Esophagus muscularis mucosa (tissue), 3 donors: ENCODE measurements around the gene NT5DC3.

Source experiments
- POLR2A ChIP-seq: fragments of 450-650 bp; IDR thresholded peaks from one replicate; pipeline ENCODE4 v1.6.1; 2017; ENCODE audit warnings: antibody characterized with exemption, moderate library complexity, mild to moderate bottlenecking, low read depth
- TF ChIP-seq, protein P1 (sequence below), 3 experiments: fragments of 200-600 bp in 2 of 3; fragments of 450-650 bp in 1 of 3; sonication (generic) in 2 of 3; IDR thresholded peaks; one replicate each; pipeline ENCODE4 v1.5.1; 2017 to 2019; ENCODE audit warnings: antibody characterized with exemption in 3 of 3, mild to moderate bottlenecking in 2 of 3, moderate library complexity in 1 of 3

DNA sequence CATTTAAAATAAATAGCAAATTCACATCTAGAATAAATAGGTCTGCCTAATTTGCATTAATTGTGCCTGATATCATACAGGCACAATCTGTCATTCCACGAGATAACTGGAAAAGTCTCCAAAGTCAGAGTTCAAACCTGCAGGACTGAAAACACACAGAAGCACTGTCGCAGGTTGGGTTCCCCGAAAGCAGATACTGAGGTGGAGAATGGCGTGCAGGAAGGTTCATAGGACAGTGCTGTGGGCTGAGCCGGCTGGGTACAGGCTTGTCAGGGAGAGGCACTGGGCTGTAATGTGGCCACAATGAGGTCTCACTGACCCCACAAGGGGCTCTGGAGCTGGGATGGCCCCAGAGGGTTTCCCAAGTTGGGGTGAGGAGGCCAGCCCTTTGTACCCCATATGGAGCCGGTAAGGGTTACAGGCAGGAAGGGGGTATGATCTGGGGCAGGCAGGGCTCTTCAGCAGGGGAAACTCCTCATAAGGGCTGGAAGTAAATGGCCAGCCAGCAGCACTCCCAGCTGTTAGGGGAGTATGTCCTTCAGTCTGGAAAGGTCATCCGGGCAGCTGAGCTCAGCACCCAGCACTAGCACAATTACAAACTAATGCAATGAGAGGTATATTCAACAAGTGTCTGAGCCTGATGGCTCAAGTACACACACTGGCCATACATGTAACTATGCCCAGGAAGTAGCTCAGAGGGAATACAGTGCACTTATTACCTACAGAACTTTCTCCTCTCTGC is 68.5 kb downstream of the NT5DC3 start:
- TF ChIP-seq, protein P1, sequence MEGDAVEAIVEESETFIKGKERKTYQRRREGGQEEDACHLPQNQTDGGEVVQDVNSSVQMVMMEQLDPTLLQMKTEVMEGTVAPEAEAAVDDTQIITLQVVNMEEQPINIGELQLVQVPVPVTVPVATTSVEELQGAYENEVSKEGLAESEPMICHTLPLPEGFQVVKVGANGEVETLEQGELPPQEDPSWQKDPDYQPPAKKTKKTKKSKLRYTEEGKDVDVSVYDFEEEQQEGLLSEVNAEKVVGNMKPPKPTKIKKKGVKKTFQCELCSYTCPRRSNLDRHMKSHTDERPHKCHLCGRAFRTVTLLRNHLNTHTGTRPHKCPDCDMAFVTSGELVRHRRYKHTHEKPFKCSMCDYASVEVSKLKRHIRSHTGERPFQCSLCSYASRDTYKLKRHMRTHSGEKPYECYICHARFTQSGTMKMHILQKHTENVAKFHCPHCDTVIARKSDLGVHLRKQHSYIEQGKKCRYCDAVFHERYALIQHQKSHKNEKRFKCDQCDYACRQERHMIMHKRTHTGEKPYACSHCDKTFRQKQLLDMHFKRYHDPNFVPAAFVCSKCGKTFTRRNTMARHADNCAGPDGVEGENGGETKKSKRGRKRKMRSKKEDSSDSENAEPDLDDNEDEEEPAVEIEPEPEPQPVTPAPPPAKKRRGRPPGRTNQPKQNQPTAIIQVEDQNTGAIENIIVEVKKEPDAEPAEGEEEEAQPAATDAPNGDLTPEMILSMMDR (IDR thresholded peaks at IDR 0.05): no peak
- no peak for TF ChIP-seq POLR2A
